ENCODE data around the gene NBEAL1.

GRCh38 chr2:203037026-203037425, 22.4 kb downstream of the NBEAL1 start:
- TF ChIP-seq CTCF (IDR thresholded peaks at IDR 0.05) = no peak
- no peak for TF ChIP-seq POLR2A (IDR thresholded peaks at IDR 0.05)
